ENCODE results near the gene ZSCAN5B. TPM values are rescaled to one million over a fixed set of nuclear protein-coding genes. Genes with fewer than 3 reads are reported as not detected.

ZSCAN5B gene
- total and polyA plus RNA-seq, 2 of the 8 experiments (the other 6 are each of a cell fraction or from before 2014, with no cell fraction given): not detected

- H2BK15ac ChIP-seq (ENCODE audit: low read length): no peak overlapping the region
- no peak overlapping the region for H2BK5ac ChIP-seq (ENCODE audit: low read depth, low read length)
- FAIRE-seq: no peak
- no peak overlapping the region for H4K5ac ChIP-seq (ENCODE audit: insufficient read length, low read depth, low read length)
- H3K36me3 ChIP-seq (ENCODE audit: control insufficient read depth in 2 of 4, insufficient read depth in 4 of 4, low read length in 3 of 4): no peaks in the 10 kb centered on the region
- no peak overlapping the region for H4K8ac ChIP-seq (ENCODE audit: extremely low read depth, insufficient read depth, low read length)
- no peaks in the 10 kb centered on the region for H3K4me1 ChIP-seq (replicated peaks in 1 of 4; ENCODE audit: control insufficient read depth in 3 of 4, insufficient read depth in 4 of 4, low read length in 3 of 4)
- POLR2A ChIA-PET (ENCODE audit: partially characterized antibody): interaction anchor here (0.6 kb wide), 1 partner anchor 16 kb away, joined by 3 read pairs; no protein-coding TSS in a partner anchor
- TF ChIP-seq CBX5 (IDR thresholded peaks at IDR 0.05; ENCODE audit: low read depth, low read length) (no peak), JUN (IDR thresholded peaks at IDR 0.05; ENCODE audit: low read depth, low read length) (no peak), ZNF274 (IDR thresholded peaks at IDR 0.05; ENCODE audit: borderline replicate concordance, extremely low read depth, low read length) (no peak), CTCF (IDR thresholded peaks at IDR 0.05; ENCODE audit: control extremely low read depth in 1 of 3, insufficient read depth in 1 of 3, low read depth in 1 of 3, low read length in 3 of 3) (no peak), USF2 (IDR thresholded peaks at IDR 0.05; ENCODE audit: low read length) (no peak), CTBP2 (IDR thresholded peaks at IDR 0.05; ENCODE audit: borderline replicate concordance, insufficient read depth, insufficient read length, low read length) (no peak), YY1 (IDR thresholded peaks at IDR 0.05; ENCODE audit: low read depth, low read length) (no peak), RBBP5 (IDR thresholded peaks at IDR 0.05; ENCODE audit: borderline replicate concordance, low read depth, low read length) (no peak), CHD1 (IDR thresholded peaks at IDR 0.05; ENCODE audit: low read depth, low read length) (no peak)
- no peaks in the 10 kb centered on the region for H3K79me2 ChIP-seq (ENCODE audit: control insufficient read depth in 1 of 2, insufficient read depth in 2 of 2, low read length in 2 of 2)
- no peaks in the 10 kb centered on the region for H3K79me1 ChIP-seq (ENCODE audit: low read depth, low read length)
- H2BK12ac ChIP-seq (ENCODE audit: low read depth, low read length): no peak overlapping the region
- H4K20me1 ChIP-seq (replicated peaks in 1 of 2; ENCODE audit: control insufficient read depth in 1 of 2, insufficient read depth in 2 of 2, low read length in 2 of 2): no peaks in the 10 kb centered on the region
- no peak overlapping the region for H3K14ac ChIP-seq (ENCODE audit: insufficient read length)
- H3K18ac ChIP-seq (ENCODE audit: extremely low read depth, low read length): no peak overlapping the region
- no peak overlapping the region for H3K4me3 ChIP-seq (ENCODE audit: extremely low read depth in 1 of 4, insufficient read depth in 2 of 4, low read depth in 3 of 4, low read length in 4 of 4)
- no peak overlapping the region for H3K4me2 ChIP-seq (ENCODE audit: insufficient read depth in 1 of 2, low read depth in 2 of 2, low read length in 2 of 2)
- no peak overlapping the region for H3K23ac ChIP-seq (ENCODE audit: insufficient read length)
- no peak overlapping the region for H2AK5ac ChIP-seq (ENCODE audit: low read depth, low read length)
- no peak overlapping the region for H3K27ac ChIP-seq (ENCODE audit: low read depth, low read length)
- H3K9me3 ChIP-seq (ENCODE audit: insufficient read depth in 2 of 2, low read depth in 1 of 2, low read length in 1 of 2): no peaks in the 10 kb centered on the region
- H2AFZ ChIP-seq (ENCODE audit: low read length): no peak overlapping the region
- H2BK120ac ChIP-seq (replicated peaks; ENCODE audit: low read depth, low read length): no peak overlapping the region
- no peak overlapping the region for H3K9ac ChIP-seq (replicated peaks in 1 of 4; ENCODE audit: extremely low read depth in 1 of 4, low read depth in 3 of 4, low read length in 3 of 4)
- no peak overlapping the region for H2BK20ac ChIP-seq (ENCODE audit: low read length)
- H3K27me3 ChIP-seq (replicated peaks in 1 of 4; ENCODE audit: control insufficient read depth in 3 of 4, extremely low read depth in 1 of 4, insufficient read depth in 3 of 4, low read length in 3 of 4): no peaks in the 10 kb centered on the region; a peak in 1 of 7 replicates
- no peak for DNase-seq (ENCODE audit: low read depth in 1 of 2, low spot score in 2 of 2)
- WGBS, 2 experiments (ENCODE audit: extremely low coverage in 1 of 2, insufficient coverage in 1 of 2, insufficient read length in 1 of 2, insufficient replicate concordance in 2 of 2, low coverage in 1 of 2, low lambda C conversion rate in 2 of 2, missing lambda C conversion rate in 1 of 2): 85% methylated on average over 10 of the region's 12 CpGs; no CpG with 5 or more reads in 1 of the 2 experiments
- no peak overlapping the region for H4K91ac ChIP-seq (replicated peaks; ENCODE audit: insufficient read length, low read length)
- CTCF ChIA-PET (ENCODE audit: partially characterized antibody): interaction anchor here (0.6 to 4.6 kb wide), 8 partner anchors 15 to 128 kb away, joined by 3 to 15 read pairs (median 4); no protein-coding TSS in a partner anchor
- no peak overlapping the region for H3K4ac ChIP-seq (replicated peaks; ENCODE audit: insufficient read length, low read depth, low read length)
- H3K23me2 ChIP-seq (ENCODE audit: low read depth, low read length): no peaks in the 10 kb centered on the region
- H3K56ac ChIP-seq (replicated peaks; ENCODE audit: insufficient read length, low read depth, low read length): no peak overlapping the region
Measured at GRCh38 chr19:56193981-56194640, 3.5 kb downstream of the ZSCAN5B start.

All from H1 (cell line).